Panc1 (cell line): ENCODE results near the gene ASB12. TPM values are rescaled to one million over a fixed set of nuclear protein-coding genes. Genes with fewer than 3 reads are reported as not detected.

Experiments used
- ATAC-seq: fragments of 200-7000 bp; cut with Tn5 transposase; 2 replicates; pipeline ENCODE4 v1.9.1; 2020; ENCODE audit warnings: mild to moderate bottlenecking, moderate library complexity
- BruUV-seq: library from RNA; stranded (reverse); fragments of 400-500 nt; replicated peaks from 2 replicates; lab custom pipeline; 2021; lab: Mats Ljungman, UMichigan
- CTCF ChIA-PET: fragments of 300-600 bp; sonication (Branson Sonifier 250); formaldehyde crosslinking; loops from one replicate; lab custom pipeline; 2022; ENCODE audit warnings: antibody characterized with exemption; lab: Charles Lee
- POLR2A ChIA-PET: fragments of 300-600 bp; sonication (Branson Sonifier 250); formaldehyde crosslinking; loops from one replicate; lab custom pipeline; 2022; ENCODE audit warnings: antibody characterized with exemption; lab: Charles Lee
- DNase-seq: peaks from one replicate; pipeline ENCODE4 v3.0.0-alpha.2; 2010; ENCODE audit warnings: low read depth, low spot score
- H3K27ac ChIP-seq: 2 replicates; pipeline ENCODE4 v1.5.1; 2011; ENCODE audit warnings: mild to moderate bottlenecking, low read length, inconsistent platforms
- H3K27me3 ChIP-seq: fragments of 200-500 bp; sonication (Bioruptor generic); 2 replicates; pipeline ENCODE4 v1.6.0; 2014; ENCODE audit warnings: low read length, inconsistent platforms; ENCODE audit not compliant: control insufficient read depth, insufficient read depth
- H3K36me3 ChIP-seq: fragments of 200-500 bp; sonication (Bioruptor generic); 2 replicates; pipeline ENCODE4 v1.5.1; 2014; ENCODE audit warnings: inconsistent platforms, mild to moderate bottlenecking, low read length, moderate library complexity; ENCODE audit not compliant: control insufficient read depth, insufficient read depth
- H3K4me1 ChIP-seq: 2 replicates; pipeline ENCODE4 v1.5.1; 2011; ENCODE audit warnings: inconsistent platforms, mild to moderate bottlenecking, low read length, moderate library complexity; ENCODE audit not compliant: control insufficient read depth, insufficient read depth
- H3K4me3 ChIP-seq, 2 experiments: 2 replicates each; pipeline ENCODE4 v1.5.1; 2011 to 2012; ENCODE audit warnings: low read depth in 2 of 2, low read length in 2 of 2, mild to moderate bottlenecking in 2 of 2, inconsistent platforms in 1 of 2, moderate library complexity in 1 of 2
- H3K9me3 ChIP-seq: fragments of 200-500 bp; sonication (Bioruptor generic); 2 replicates; pipeline ENCODE4 v1.5.1; 2014; ENCODE audit warnings: low read depth, mild to moderate bottlenecking, inconsistent platforms, low read length, moderate library complexity; ENCODE audit not compliant: control insufficient read depth, insufficient read depth
- CTCF ChIP-seq: fragments of 450-650 bp; IDR thresholded peaks from 2 replicates; pipeline ENCODE4 v1.5.1; 2017; ENCODE audit warnings: mild to moderate bottlenecking
- POLR2AphosphoS5 ChIP-seq: IDR thresholded peaks from 2 replicates; pipeline ENCODE4 v1.6.1; 2012; ENCODE audit warnings: mild to moderate bottlenecking, low read depth, low read length, moderate library complexity
- REST ChIP-seq, 2 experiments: IDR thresholded peaks; 2 replicates each; pipeline ENCODE4 v1.6.1; 2011 to 2012; ENCODE audit warnings: low read depth in 2 of 2, control low read depth in 1 of 2, low read length in 1 of 2, mild to moderate bottlenecking in 1 of 2, moderate library complexity in 1 of 2; ENCODE audit not compliant: insufficient read depth in 1 of 2
- SIN3A ChIP-seq: IDR thresholded peaks from 2 replicates; pipeline ENCODE4 v1.6.1; 2012; ENCODE audit warnings: low read depth, mild to moderate bottlenecking, low read length, moderate library complexity, borderline replicate concordance; ENCODE audit not compliant: insufficient read depth
- TCF7L2 ChIP-seq: IDR thresholded peaks from 2 replicates; pipeline ENCODE4 v1.6.1; 2011; ENCODE audit warnings: mild to moderate bottlenecking, low read depth, low read length, inconsistent platforms
- in situ Hi-C: cut with HindIII; loops from 2 replicates; pipeline ENCODE4 v1.10.0; 2016; ENCODE audit warnings: low sequenced_read_pairs, low pct_unique_long_range_greater_than_20kb
- intact Hi-C: fragments of 100-400 bp; cut with micrococcal nuclease; formaldehyde crosslinking; loops from one replicate; pipeline ENCODE4 v1.10.0; 2022; ENCODE audit not compliant: unreplicated experiment
- total RNA-seq: library from RNA; stranded (reverse); gene quantifications from one replicate; pipeline ENCODE4 v1.2.1, GENCODE V29; 2021; ENCODE audit not compliant: unreplicated experiment

ASB12 gene
- total RNA-seq, 1 experiment from 2014 or later = not detected

- no peak overlapping the region for H3K27ac ChIP-seq
- DNase-seq (no peak), ATAC-seq (no peak)
- in situ Hi-C loops = no loop called here
- H3K27me3 ChIP-seq = no peaks in the 10 kb centered on the region
- TF ChIP-seq REST (IDR thresholded peaks at IDR 0.05; ENCODE audit: insufficient read depth in 1 of 2, low read depth in 2 of 2, low read length in 1 of 2) = no peak
- no peak for TF ChIP-seq SIN3A
- no peak for TF ChIP-seq TCF7L2
- no peak for TF ChIP-seq CTCF
- no peak for TF ChIP-seq POLR2AphosphoS5
- ChIA-PET CTCF (no interaction called here), POLR2A (no interaction called here)
- BruUV-seq = no TSS peak
- no peaks in the 10 kb centered on the region for H3K9me3 ChIP-seq
- intact Hi-C loops = no loop called here
- H3K36me3 ChIP-seq = no peaks in the 10 kb centered on the region
- H3K4me1 ChIP-seq = no peaks in the 10 kb centered on the region
- no peak overlapping the region for H3K4me3 ChIP-seq
Measured at GRCh38 chrX:64191281-64192010, 39.0 kb downstream of the ASB12 start.

DNA sequence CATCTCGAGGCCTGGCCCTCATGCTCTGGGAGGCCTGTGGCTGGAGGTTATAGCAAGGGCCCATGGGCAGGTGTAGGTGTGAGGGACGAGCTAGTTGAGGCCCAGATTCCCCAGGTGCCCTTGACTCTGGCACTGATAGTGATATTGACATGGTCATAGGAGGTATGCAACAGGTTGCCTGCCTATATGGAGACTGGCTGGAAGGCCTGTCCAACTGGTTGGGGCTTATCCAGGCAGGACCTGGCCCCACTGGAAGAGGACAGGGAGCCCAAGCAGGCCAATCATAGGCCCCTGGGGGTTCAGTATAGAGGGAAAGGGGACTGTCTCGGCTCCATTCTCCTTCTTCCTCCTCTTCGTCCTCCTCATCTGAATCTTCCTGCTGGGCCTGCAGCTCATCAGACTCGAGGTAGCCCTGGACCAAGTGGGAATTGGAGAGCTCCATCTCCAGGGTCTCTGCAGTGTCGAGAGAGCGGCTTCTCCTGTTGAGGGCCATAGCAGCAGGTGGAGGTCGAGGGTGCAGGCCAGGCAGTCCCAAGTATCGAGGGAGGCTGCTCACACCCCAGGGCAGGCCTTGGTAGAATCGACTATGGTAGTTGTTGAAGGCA is 40.2 kb downstream of the ASB12 start:
- no peaks in the 10 kb centered on the region for H3K27me3 ChIP-seq
- no peaks in the 10 kb centered on the region for H3K9me3 ChIP-seq
- CTCF ChIA-PET = no interaction called here
- DNase-seq (no peak), ATAC-seq (no peak)
- in situ Hi-C loops (no loop called here), intact Hi-C loops (no loop called here)
- no peaks in the 10 kb centered on the region for H3K4me1 ChIP-seq
- no TSS peak for BruUV-seq
- no peak overlapping the region for H3K27ac ChIP-seq
- H3K36me3 ChIP-seq = no peaks in the 10 kb centered on the region
- TF ChIP-seq TCF7L2 (no peak), SIN3A (no peak), CTCF (no peak), POLR2AphosphoS5 (no peak), REST (IDR thresholded peaks at IDR 0.05; ENCODE audit: insufficient read depth in 1 of 2, low read depth in 2 of 2, low read length in 1 of 2) (no peak)
- no peak overlapping the region for H3K4me3 ChIP-seq
- POLR2A ChIA-PET = no interaction called here
